ENCODE data around the gene TOP2B.

GRCh38 chr3:25652921-25653320, 11.8 kb downstream of the TOP2B start:
- no peak for TF ChIP-seq CTCF (IDR thresholded peaks at IDR 0.05)
- TF ChIP-seq POLR2AphosphoS5 (IDR thresholded peaks at IDR 0.05), result no peak
- no peak for TF ChIP-seq POLR2A (IDR thresholded peaks at IDR 0.05)
- TF ChIP-seq EP300 (IDR thresholded peaks at IDR 0.05), result no peak
